ENCODE data around the gene NAT8L. TPM values are rescaled to one million over a fixed set of nuclear protein-coding genes. Genes with fewer than 3 reads are reported as not detected.

NAT8L gene
- total RNA-seq, 4 donors from 2014 or later = 1.5 to 3.2 (median 1.8) TPM

GRCh38 chr4:2079006-2079405 lies 19.9 kb downstream of the NAT8L start:
- H3K36me3 ChIP-seq = no peaks in the 10 kb centered on the region
- no peak for ATAC-seq
- no peaks in the 10 kb centered on the region for H3K9me3 ChIP-seq
- H3K4me3 ChIP-seq = no peak overlapping the region
- no peak for TF ChIP-seq POLR2A (IDR thresholded peaks at IDR 0.05)
- TF ChIP-seq CTCF (IDR thresholded peaks at IDR 0.05 in 4 of 5, conservative IDR thresholded peaks at IDR 0.05 in 1 of 5) = no peak
- no peaks in the 10 kb centered on the region for H3K27me3 ChIP-seq
- no peak for DNase-seq
- no peak overlapping the region for H3K27ac ChIP-seq
- H3K4me1 ChIP-seq = no peaks in the 10 kb centered on the region
- intact Hi-C loops (cut with DNase I; ENCODE audit: low total_unique reads) = no loop called here
- in situ Hi-C loops (cut with MboI; ENCODE audit: low sequenced_read_pairs in 4 of 4) = no loop called here

GRCh38 chr4:2079926-2080325 lies 20.8 kb downstream of the NAT8L start:
- Histone ChIP-seq H3K4me3 (no peak overlapping the region), H3K9me3 (no peaks in the 10 kb centered on the region), H3K27ac (no peak overlapping the region), H3K27me3 (no peaks in the 10 kb centered on the region), H3K36me3 (no peaks in the 10 kb centered on the region), H3K4me1 (no peaks in the 10 kb centered on the region)
- intact Hi-C loops (cut with DNase I; ENCODE audit: low total_unique reads) = no loop called here
- peak in 1 of 2 donors; percentile 7 for DNase-seq
- no peak for ATAC-seq
- TF ChIP-seq POLR2A (IDR thresholded peaks at IDR 0.05) = no peak
- no peak for TF ChIP-seq CTCF (IDR thresholded peaks at IDR 0.05 in 4 of 5, conservative IDR thresholded peaks at IDR 0.05 in 1 of 5)
- in situ Hi-C loops (cut with MboI; ENCODE audit: low sequenced_read_pairs in 4 of 4) = no loop called here

GRCh38 chr4:2080429-2081300 lies 21.5 kb downstream of the NAT8L start:
- DNase-seq (peak; percentile 0 to 9), ATAC-seq (no peak)
- intact Hi-C loops (cut with DNase I; ENCODE audit: low total_unique reads) (no loop called here), in situ Hi-C loops (cut with MboI; ENCODE audit: low sequenced_read_pairs in 4 of 4) (no loop called here)
- H3K36me3 ChIP-seq = no peaks in the 10 kb centered on the region
- no peaks in the 10 kb centered on the region for H3K4me1 ChIP-seq
- H3K9me3 ChIP-seq = no peaks in the 10 kb centered on the region
- H3K27me3 ChIP-seq = no peaks in the 10 kb centered on the region
- no peak overlapping the region for H3K27ac ChIP-seq
- no peak overlapping the region for H3K4me3 ChIP-seq
- TF ChIP-seq CTCF (IDR thresholded peaks at IDR 0.05 in 4 of 5, conservative IDR thresholded peaks at IDR 0.05 in 1 of 5) (no peak), POLR2A (IDR thresholded peaks at IDR 0.05) (no peak)

- Histone ChIP-seq H3K27me3 (no peaks in the 10 kb centered on the region), H3K4me1 (no peaks in the 10 kb centered on the region), H3K27ac (no peak overlapping the region), H3K9me3 (no peaks in the 10 kb centered on the region), H3K4me3 (no peak overlapping the region), H3K36me3 (no peaks in the 10 kb centered on the region)
- intact Hi-C loops (cut with DNase I; ENCODE audit: low total_unique reads) (no loop called here), in situ Hi-C loops (cut with MboI; ENCODE audit: low sequenced_read_pairs in 4 of 4) (no loop called here)
- TF ChIP-seq POLR2A (IDR thresholded peaks at IDR 0.05) (no peak), CTCF (IDR thresholded peaks at IDR 0.05 in 4 of 5, conservative IDR thresholded peaks at IDR 0.05 in 1 of 5) (no peak)
- DNase-seq (peak; percentile 3 to 52), ATAC-seq (peak; percentile 36 to 78)
These were observed 22.4 kb downstream of the NAT8L start for GRCh38 chr4:2081540-2081939.
